GM21390 (cell line): ENCODE data around the gene P2RY4.
"Not testable (repeated sequence)": the region's sequence is repeated elsewhere in the genome, so short reads cannot be mapped to it uniquely, and the experiment has no call there.

ENCODE experiments used
- ATAC-seq: cut with Tn5 transposase; IDR thresholded peaks from one replicate; pipeline ENCODE4 v1.9.1; 2021; ENCODE audit not compliant: unreplicated experiment

The P2RY4 gene

GRCh38 chrX:70244881-70245280 lies 15.1 kb downstream of the P2RY4 start:
- no peak for ATAC-seq

- ATAC-seq = not testable (repeated sequence)
These were observed 16.4 kb downstream of the P2RY4 start for GRCh38 chrX:70243601-70244000.

GRCh38 chrX:70241501-70241900 lies 18.5 kb downstream of the P2RY4 start:
- ATAC-seq = no peak

GRCh38 chrX:70240751-70241150 lies 19.3 kb downstream of the P2RY4 start:
- no peak for ATAC-seq

- no peak for ATAC-seq
These were observed 25.6 kb downstream of the P2RY4 start, which contains the start of gene AWAT1 for GRCh38 chrX:70234355-70234754. TSS of gene AWAT1 (plus strand) at chrX:70234655. CDS start at chrX:70234696, 41 bp downstream.

- no peak for ATAC-seq
These were observed 28.3 kb downstream of the P2RY4 start for GRCh38 chrX:70231666-70232065.

GRCh38 chrX:70226687-70227086 lies 33.3 kb downstream of the P2RY4 start:
- no peak for ATAC-seq

- ATAC-seq = no peak
These were observed 34.0 kb downstream of the P2RY4 start for GRCh38 chrX:70226048-70226447.

- ATAC-seq = no peak
These were observed 39.9 kb downstream of the P2RY4 start for GRCh38 chrX:70219938-70220764.

- not testable (repeated sequence) for ATAC-seq
These were observed 50.4 kb downstream of the P2RY4 start for GRCh38 chrX:70209570-70209969.

GRCh38 chrX:70208479-70208878 lies 51.5 kb downstream of the P2RY4 start:
- no peak for ATAC-seq
